ENCODE results near the gene LMBR1.
"Not testable (repeated sequence)": the region's sequence is repeated elsewhere in the genome, so short reads cannot be mapped to it uniquely, and the experiment has no call there.

LMBR1 gene

DNA sequence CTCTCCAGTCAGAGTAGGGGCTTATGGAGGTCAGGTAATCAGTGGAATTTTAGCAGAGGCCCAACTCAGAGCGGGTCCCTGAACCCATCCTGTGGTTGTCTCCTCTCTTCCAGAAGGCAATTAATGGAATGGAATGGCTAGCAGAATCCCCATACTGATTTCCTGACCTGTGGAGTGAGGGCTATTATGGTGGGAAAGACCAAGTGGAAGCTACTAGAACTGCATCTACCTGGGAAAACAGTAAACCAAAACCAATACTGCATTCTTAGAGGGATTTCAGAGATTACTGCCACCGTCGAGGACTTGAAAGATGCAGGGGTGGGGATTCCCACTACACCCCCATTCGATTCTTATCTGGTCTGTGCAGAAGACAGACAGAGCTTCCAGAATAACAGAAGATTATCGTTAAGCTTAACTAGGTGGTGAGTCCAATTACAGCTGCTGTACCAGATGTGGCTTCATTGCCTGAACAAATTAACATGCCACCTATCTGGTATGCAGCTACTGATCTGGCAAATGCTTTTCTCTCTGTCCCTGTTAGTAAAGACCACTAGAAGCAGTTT lies 73.2 kb downstream of the LMBR1 start:
- Histone ChIP-seq H3K36me3 (ENCODE audit: control insufficient read depth, insufficient read depth, low read length, severe bottlenecking) (no peaks in the 10 kb centered on the region), H3K9me3 (ENCODE audit: control insufficient read depth, low read length) (no peaks in the 10 kb centered on the region), H3K27me3 (replicated peaks; ENCODE audit: control insufficient read depth, insufficient read depth, low read length) (no peaks in the 10 kb centered on the region), H3K4me3 (ENCODE audit: low read length) (no peak overlapping the region), H3K4me1 (ENCODE audit: control insufficient read depth, insufficient read depth, low read length) (peaks cover 6% of the 10 kb centered on the region), H3K9ac (ENCODE audit: low read length) (no peak overlapping the region)
- no peak for DNase-seq (ENCODE audit: low read depth)

DNA sequence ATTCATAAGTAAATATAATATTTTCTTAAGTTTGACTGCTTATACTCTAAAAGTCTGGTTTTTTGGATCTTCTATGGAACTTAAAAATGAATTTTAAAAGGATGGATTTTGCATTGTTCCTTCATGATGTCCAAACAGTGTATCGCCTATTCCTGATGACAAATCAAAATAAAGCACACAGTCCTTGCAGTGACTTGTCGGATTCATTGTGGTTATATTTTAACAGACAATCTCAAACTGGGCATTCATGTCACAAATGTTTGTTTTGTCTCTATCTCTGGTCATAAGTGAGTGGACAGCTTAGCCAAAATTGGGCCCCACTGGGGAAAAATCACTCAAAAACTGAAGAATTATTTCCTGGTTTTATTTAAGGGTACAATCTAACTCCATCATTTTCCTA lies 74.8 kb downstream of the LMBR1 start:
- Histone ChIP-seq H3K27me3 (replicated peaks; ENCODE audit: control insufficient read depth, insufficient read depth, low read length) (no peaks in the 10 kb centered on the region), H3K4me3 (ENCODE audit: low read length) (no peak overlapping the region), H3K36me3 (ENCODE audit: control insufficient read depth, insufficient read depth, low read length, severe bottlenecking) (no peaks in the 10 kb centered on the region), H3K9me3 (ENCODE audit: control insufficient read depth, low read length) (no peaks in the 10 kb centered on the region), H3K4me1 (ENCODE audit: control insufficient read depth, insufficient read depth, low read length) (no peaks in the 10 kb centered on the region), H3K9ac (ENCODE audit: low read length) (no peak overlapping the region)
- DNase-seq (ENCODE audit: low read depth) = no peak

DNA sequence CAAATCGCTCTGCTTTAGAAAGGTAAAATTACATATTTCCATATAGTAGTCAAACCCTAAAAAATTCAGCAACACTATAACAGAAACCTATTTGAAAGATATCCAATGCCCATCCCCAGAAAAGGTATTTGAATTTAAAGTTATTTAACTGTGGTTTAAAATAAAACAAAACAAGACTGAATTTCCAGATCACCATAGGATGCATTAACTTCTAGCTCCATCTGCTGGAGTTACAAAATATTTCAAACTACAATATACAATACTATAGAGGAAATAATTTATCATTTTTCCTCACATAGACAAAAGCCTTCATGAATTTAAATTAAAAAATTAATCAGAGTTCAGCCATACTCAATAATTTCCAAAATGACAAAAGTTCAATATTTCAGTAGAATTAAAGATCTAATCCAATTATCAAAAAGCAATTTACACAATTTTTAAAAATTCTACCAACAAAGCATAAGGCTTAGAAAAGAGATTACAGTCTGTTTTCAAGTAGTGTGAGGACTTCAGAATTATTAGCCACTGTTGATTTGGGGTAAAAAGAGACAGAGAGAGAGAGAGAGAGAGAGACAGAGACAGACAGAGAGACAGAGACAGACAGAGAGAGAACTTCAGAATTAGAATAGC lies 75.9 kb downstream of the LMBR1 start:
- Histone ChIP-seq H3K9me3 (ENCODE audit: control insufficient read depth, low read length) (no peaks in the 10 kb centered on the region), H3K4me1 (ENCODE audit: control insufficient read depth, insufficient read depth, low read length) (no peaks in the 10 kb centered on the region), H3K36me3 (ENCODE audit: control insufficient read depth, insufficient read depth, low read length, severe bottlenecking) (no peaks in the 10 kb centered on the region), H3K27me3 (replicated peaks; ENCODE audit: control insufficient read depth, insufficient read depth, low read length) (no peaks in the 10 kb centered on the region), H3K9ac (ENCODE audit: low read length) (no peak overlapping the region), H3K4me3 (ENCODE audit: low read length) (no peak overlapping the region)
- DNase-seq (ENCODE audit: low read depth) = peak; percentile 71

DNA sequence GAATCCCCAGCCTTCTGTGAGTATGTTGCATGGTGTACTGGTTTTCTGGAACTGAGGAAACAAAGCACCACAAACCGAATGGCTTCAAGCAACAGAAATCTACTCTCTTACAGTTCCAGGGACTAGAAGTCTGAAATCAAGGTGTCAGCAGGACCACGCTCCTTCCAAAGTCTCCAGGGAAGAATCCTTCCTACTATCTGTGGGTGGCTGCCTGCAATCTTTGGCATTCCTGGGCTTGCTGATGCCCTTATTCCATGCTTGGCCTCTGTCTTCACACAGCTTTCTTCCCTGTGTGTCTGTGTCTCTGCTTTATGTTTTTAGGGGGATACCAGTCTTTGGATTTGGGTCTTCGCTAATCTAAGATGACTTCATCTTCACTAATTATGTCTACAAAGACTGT lies 81.3 kb downstream of the LMBR1 start:
- no peaks in the 10 kb centered on the region for H3K9me3 ChIP-seq (ENCODE audit: control insufficient read depth, low read length)
- H3K4me3 ChIP-seq (ENCODE audit: low read length) = no peak overlapping the region
- H3K4me1 ChIP-seq (ENCODE audit: control insufficient read depth, insufficient read depth, low read length) = no peaks in the 10 kb centered on the region
- no peak overlapping the region for H3K9ac ChIP-seq (ENCODE audit: low read length)
- H3K27me3 ChIP-seq (replicated peaks; ENCODE audit: control insufficient read depth, insufficient read depth, low read length) = no peaks in the 10 kb centered on the region
- no peak for DNase-seq (ENCODE audit: low read depth)
- no peaks in the 10 kb centered on the region for H3K36me3 ChIP-seq (ENCODE audit: control insufficient read depth, insufficient read depth, low read length, severe bottlenecking)

DNA sequence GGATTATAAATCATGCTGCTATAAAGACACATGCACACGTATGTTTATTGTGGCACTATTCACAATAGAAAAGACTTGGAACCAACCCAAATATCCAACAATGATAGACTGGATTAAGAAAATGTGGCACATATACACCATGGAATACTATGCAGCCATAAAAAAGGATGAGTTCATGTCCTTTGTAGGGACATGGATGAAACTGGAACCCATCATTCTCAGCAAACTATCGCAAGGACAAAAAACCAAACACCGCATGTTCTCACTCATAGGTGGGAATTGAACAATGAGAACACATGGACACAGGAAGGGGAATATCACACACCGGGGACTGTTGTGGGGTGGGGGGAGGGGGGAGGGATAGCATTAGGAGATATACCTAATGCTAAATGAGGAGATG lies 89.3 kb downstream of the LMBR1 start:
- not testable (repeated sequence) for H3K4me1 ChIP-seq (ENCODE audit: control insufficient read depth, insufficient read depth, low read length); H3K9ac ChIP-seq (ENCODE audit: low read length); H3K9me3 ChIP-seq (ENCODE audit: control insufficient read depth, low read length); H3K4me3 ChIP-seq (ENCODE audit: low read length); H3K36me3 ChIP-seq (ENCODE audit: control insufficient read depth, insufficient read depth, low read length, severe bottlenecking); H3K27me3 ChIP-seq (replicated peaks; ENCODE audit: control insufficient read depth, insufficient read depth, low read length); DNase-seq (ENCODE audit: low read depth)

GRCh38 chr7:156802214-156802613 lies 90.8 kb downstream of the LMBR1 start:
- Histone ChIP-seq H3K4me3 (ENCODE audit: low read length) (no peak overlapping the region), H3K4me1 (ENCODE audit: control insufficient read depth, insufficient read depth, low read length) (no peaks in the 10 kb centered on the region), H3K27me3 (replicated peaks; ENCODE audit: control insufficient read depth, insufficient read depth, low read length) (no peaks in the 10 kb centered on the region), H3K36me3 (ENCODE audit: control insufficient read depth, insufficient read depth, low read length, severe bottlenecking) (no peaks in the 10 kb centered on the region), H3K9ac (ENCODE audit: low read length) (no peak overlapping the region), H3K9me3 (ENCODE audit: control insufficient read depth, low read length) (no peaks in the 10 kb centered on the region)
- no peak for DNase-seq (ENCODE audit: low read depth)

DNA sequence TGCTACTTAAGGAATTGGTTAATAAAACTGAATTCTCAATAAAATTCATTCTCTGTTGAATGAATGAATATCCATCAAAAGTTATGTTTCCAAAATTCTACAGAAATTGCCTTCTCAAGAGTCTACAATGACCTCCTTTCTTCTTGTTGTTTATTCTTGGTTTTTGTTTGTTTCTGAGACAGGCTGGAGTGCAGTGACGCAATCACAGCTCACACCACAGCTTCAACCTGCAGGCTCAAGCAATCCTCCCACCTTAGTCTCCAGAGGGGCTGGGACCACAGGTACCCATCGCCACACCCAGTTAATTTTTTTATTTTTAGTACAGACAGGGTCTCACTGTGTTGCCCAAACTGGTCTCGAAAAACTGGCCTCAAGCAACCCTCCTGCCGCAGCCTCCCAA lies 97.6 kb downstream of the LMBR1 start:
- Histone ChIP-seq H3K4me3 (ENCODE audit: low read length) (no peak overlapping the region), H3K9me3 (ENCODE audit: control insufficient read depth, low read length) (no peaks in the 10 kb centered on the region), H3K9ac (ENCODE audit: low read length) (no peak overlapping the region), H3K27me3 (replicated peaks; ENCODE audit: control insufficient read depth, insufficient read depth, low read length) (no peaks in the 10 kb centered on the region), H3K4me1 (ENCODE audit: control insufficient read depth, insufficient read depth, low read length) (no peaks in the 10 kb centered on the region), H3K36me3 (ENCODE audit: control insufficient read depth, insufficient read depth, low read length, severe bottlenecking) (no peaks in the 10 kb centered on the region)
- DNase-seq (ENCODE audit: low read depth) = no peak

GRCh38 chr7:156793334-156793733 lies 99.6 kb downstream of the LMBR1 start:
- H3K27me3 ChIP-seq (replicated peaks; ENCODE audit: control insufficient read depth, insufficient read depth, low read length) = no peaks in the 10 kb centered on the region
- peak; percentile 21 for DNase-seq (ENCODE audit: low read depth)
- H3K9ac ChIP-seq (ENCODE audit: low read length) = no peak overlapping the region
- H3K4me1 ChIP-seq (ENCODE audit: control insufficient read depth, insufficient read depth, low read length) = no peaks in the 10 kb centered on the region
- no peaks in the 10 kb centered on the region for H3K9me3 ChIP-seq (ENCODE audit: control insufficient read depth, low read length)
- no peak overlapping the region for H3K4me3 ChIP-seq (ENCODE audit: low read length)
- H3K36me3 ChIP-seq (ENCODE audit: control insufficient read depth, insufficient read depth, low read length, severe bottlenecking) = no peaks in the 10 kb centered on the region

DNA sequence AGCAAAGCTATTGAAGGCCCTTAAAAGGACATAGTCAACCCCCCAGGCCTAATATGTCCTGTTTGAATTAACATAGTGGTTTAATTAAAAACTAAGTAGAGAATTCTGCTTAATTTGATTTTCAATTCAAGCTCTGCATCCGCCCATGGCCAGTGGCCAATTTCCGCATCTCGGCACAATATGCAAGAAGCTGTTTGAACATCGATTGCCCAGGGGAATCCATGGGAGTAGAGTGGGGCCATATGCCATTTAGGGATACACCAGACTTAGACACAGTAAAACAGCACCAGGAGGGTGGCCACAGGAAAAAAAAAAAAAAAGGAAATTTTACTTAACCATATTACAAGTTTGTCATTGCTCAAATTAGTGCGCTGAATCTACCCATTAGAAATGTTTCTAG lies 100.4 kb downstream of the LMBR1 start:
- no peak overlapping the region for H3K4me3 ChIP-seq (ENCODE audit: low read length)
- H3K9ac ChIP-seq (ENCODE audit: low read length) = no peak overlapping the region
- H3K9me3 ChIP-seq (ENCODE audit: control insufficient read depth, low read length) = no peaks in the 10 kb centered on the region
- H3K4me1 ChIP-seq (ENCODE audit: control insufficient read depth, insufficient read depth, low read length) = no peaks in the 10 kb centered on the region
- DNase-seq (ENCODE audit: low read depth) = no peak
- H3K36me3 ChIP-seq (ENCODE audit: control insufficient read depth, insufficient read depth, low read length, severe bottlenecking) = no peaks in the 10 kb centered on the region
- no peaks in the 10 kb centered on the region for H3K27me3 ChIP-seq (replicated peaks; ENCODE audit: control insufficient read depth, insufficient read depth, low read length)

DNA sequence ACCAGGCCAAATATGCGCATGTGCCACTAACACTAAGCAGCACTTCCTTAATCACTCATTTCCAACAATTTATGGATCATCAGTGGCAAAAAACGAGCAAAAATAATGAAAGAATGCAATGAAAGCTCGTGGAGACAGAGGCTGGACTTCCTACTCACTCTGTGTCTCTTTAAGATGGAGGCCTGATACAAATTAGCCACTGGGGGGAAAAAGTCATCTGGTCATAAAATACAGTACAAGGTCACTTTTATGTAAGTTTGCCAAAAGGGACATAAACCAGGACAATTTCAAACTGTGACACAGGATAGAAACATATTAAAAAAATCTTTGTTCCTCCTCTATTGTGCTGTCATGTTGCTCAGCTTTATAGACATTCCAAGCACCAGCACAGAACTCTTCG lies 101.7 kb downstream of the LMBR1 start:
- H3K9ac ChIP-seq (ENCODE audit: low read length) = no peak overlapping the region
- H3K4me1 ChIP-seq (ENCODE audit: control insufficient read depth, insufficient read depth, low read length) = no peaks in the 10 kb centered on the region
- H3K27me3 ChIP-seq (replicated peaks; ENCODE audit: control insufficient read depth, insufficient read depth, low read length) = no peaks in the 10 kb centered on the region
- H3K4me3 ChIP-seq (ENCODE audit: low read length) = no peak overlapping the region
- H3K36me3 ChIP-seq (ENCODE audit: control insufficient read depth, insufficient read depth, low read length, severe bottlenecking) = no peaks in the 10 kb centered on the region
- DNase-seq (ENCODE audit: low read depth) = no peak
- H3K9me3 ChIP-seq (ENCODE audit: control insufficient read depth, low read length) = no peaks in the 10 kb centered on the region

DNA sequence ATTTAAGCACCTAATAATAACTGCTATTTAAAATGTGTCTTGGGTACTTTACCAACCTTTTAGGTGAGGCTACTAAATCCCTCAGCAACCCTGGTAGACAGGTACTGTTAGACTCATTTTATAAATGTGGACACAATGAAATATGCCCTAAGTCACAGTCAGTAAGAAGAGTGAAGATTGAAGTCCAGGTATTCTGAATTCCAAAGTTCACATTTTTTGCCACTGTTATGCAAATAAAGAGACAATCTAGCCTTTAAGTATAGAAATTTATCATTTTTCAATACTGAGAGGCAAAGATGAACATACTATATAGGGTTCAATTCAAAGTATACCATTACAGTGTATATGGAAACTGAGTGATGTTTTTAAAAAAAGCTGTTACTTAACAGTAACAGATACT lies 102.7 kb downstream of the LMBR1 start:
- Histone ChIP-seq H3K4me1 (ENCODE audit: control insufficient read depth, insufficient read depth, low read length) (no peaks in the 10 kb centered on the region), H3K4me3 (ENCODE audit: low read length) (no peak overlapping the region)
- no peak for DNase-seq (ENCODE audit: low read depth)

DNA sequence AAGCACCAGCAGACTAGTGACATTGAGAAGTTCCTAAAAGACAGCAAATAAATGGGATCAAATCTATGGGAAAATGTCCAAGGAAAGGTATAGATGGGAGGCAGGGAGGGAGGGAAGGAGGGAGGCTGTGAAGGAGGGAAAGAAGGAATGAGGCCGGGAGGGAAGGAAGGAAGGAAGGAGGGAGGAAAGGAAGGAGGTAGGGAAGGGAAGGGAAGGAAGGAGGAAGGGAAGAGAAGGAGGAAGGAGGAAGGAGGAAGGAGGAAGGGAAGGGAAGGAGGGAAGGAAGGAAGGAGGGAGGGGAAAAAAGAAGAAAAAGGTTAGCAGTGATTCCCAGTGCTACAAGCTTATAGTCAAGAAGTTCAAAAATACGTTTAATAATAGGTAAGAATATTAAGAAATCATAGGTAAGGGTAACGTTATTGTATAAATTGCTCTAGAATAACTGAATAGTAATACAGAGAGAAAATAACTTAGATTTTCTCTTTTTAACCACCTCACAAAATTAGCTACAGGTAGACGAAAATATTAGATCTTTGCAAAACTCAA lies 106.9 kb downstream of the LMBR1 start:
- no peaks in the 10 kb centered on the region for H3K9me3 ChIP-seq (ENCODE audit: control insufficient read depth, low read length)
- no peaks in the 10 kb centered on the region for H3K4me1 ChIP-seq (ENCODE audit: control insufficient read depth, insufficient read depth, low read length)
- no peaks in the 10 kb centered on the region for H3K36me3 ChIP-seq (ENCODE audit: control insufficient read depth, insufficient read depth, low read length, severe bottlenecking)
- no peak for DNase-seq (ENCODE audit: low read depth)
- H3K27me3 ChIP-seq (replicated peaks; ENCODE audit: control insufficient read depth, insufficient read depth, low read length) = no peaks in the 10 kb centered on the region
- no peak overlapping the region for H3K4me3 ChIP-seq (ENCODE audit: low read length)
- H3K9ac ChIP-seq (ENCODE audit: low read length) = no peak overlapping the region

More for the DNA sequence above, 102.7 kb downstream of the LMBR1 start:
- Histone ChIP-seq H3K27me3 (replicated peaks; ENCODE audit: control insufficient read depth, insufficient read depth, low read length) (no peaks in the 10 kb centered on the region), H3K36me3 (ENCODE audit: control insufficient read depth, insufficient read depth, low read length, severe bottlenecking) (no peaks in the 10 kb centered on the region), H3K9me3 (ENCODE audit: control insufficient read depth, low read length) (no peaks in the 10 kb centered on the region), H3K9ac (ENCODE audit: low read length) (no peak overlapping the region)
